ENCODE data around the gene ZBTB7C.

Gene ZBTB7C

GRCh38 chr18:48049757-48050156 lies 359.4 kb downstream of the ZBTB7C start:
- no peak for ATAC-seq

- ATAC-seq: no peak
These were observed 360.9 kb downstream of the ZBTB7C start for GRCh38 chr18:48048251-48048650.

DNA sequence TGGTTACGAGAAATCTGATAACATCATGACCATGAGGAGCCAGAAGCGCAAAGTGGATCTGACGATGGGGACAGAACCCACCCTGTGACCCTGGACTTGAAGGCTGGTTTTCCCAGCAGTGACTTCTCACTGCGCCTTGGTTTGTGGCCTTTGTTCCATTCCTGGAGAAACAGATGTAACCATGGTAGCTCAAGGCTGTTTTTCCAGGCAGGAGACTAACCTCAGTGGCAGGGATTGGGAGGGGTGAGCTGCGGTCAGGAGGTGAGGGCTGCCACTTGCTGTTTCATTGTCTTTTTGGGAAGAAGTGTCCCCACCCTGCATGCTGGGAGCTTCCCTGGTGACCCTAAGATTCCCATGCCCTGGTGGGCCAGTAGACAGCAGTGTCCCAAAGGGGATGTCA lies 362.3 kb downstream of the ZBTB7C start:
- no peak for ATAC-seq

DNA sequence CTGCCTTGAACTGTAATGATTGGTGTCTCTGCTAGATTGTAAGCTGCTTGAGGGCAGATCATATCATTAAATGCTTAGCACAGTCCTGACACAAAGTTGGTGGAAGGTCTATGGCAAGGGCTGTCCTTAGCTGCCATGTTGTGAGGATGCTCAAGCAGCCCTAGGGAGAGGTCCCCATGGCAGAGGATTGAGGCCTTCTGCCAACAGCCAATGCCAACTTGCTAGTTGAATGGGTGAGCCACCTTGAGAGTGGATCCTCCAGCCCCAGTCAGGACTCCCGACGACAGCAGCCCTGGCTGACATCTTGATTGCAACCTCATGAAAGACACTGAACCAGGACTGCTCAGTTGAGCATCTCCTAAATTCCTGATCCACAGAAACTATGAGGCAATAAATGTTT lies 363.4 kb downstream of the ZBTB7C start:
- no peak for ATAC-seq

DNA sequence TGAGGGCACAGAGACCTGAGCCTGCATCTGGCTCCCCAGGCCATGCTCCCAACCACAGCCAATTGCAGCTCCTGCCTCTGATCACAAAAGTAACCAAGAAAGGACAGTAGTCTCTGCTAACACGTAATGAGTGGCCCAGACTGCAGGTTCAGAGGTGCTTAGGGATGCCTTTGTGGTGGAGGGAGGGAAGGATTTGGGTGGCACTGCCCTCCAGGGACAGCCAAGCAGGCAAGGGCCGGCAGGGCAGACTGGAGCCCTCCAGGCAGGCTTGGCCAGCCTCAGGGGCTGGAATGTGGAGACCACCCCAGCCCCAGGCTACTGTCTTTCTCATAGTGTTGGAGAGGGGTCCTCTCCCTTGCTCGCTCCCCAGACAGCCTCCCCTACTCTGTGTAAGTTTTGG lies 364.2 kb downstream of the ZBTB7C start:
- ATAC-seq: no peak

DNA sequence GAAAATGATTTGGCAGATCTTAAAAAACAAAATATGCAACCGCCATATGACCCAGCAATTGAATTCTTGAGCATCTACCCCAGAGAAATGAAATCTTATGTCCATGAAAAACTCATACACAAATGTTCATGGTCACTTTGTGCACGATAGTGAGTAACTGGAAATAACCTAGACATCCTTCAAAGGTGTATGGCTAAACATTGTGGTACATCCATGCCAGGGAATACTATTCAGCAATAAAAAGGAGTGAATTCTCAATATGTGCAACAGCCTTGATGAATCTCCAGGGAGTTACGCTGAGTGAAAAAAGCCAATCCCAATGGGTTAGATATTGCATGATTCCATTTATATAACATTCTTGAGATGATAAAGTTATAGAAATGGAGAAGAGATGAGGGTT lies 366.0 kb downstream of the ZBTB7C start:
- ATAC-seq: no peak

DNA sequence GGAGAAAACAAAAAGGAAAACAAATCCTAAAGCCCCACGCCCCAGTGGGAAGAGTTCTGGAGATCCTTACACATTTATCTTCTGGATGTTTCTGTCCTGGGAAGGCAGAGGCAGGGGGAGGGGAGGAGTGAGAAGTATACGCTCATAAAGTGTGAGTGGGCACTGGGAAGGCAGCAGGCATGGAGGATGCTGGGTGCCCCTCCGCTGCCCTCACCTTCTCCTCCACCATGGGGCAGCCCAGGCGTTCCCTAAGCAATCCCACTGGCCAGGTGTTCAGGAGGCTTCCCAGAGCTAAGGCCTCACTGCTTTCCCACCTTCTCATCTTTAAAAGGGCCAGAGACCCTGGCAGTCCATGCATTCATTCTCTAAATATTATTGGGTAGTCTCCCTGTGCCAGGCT lies 366.8 kb downstream of the ZBTB7C start:
- no peak for ATAC-seq

DNA sequence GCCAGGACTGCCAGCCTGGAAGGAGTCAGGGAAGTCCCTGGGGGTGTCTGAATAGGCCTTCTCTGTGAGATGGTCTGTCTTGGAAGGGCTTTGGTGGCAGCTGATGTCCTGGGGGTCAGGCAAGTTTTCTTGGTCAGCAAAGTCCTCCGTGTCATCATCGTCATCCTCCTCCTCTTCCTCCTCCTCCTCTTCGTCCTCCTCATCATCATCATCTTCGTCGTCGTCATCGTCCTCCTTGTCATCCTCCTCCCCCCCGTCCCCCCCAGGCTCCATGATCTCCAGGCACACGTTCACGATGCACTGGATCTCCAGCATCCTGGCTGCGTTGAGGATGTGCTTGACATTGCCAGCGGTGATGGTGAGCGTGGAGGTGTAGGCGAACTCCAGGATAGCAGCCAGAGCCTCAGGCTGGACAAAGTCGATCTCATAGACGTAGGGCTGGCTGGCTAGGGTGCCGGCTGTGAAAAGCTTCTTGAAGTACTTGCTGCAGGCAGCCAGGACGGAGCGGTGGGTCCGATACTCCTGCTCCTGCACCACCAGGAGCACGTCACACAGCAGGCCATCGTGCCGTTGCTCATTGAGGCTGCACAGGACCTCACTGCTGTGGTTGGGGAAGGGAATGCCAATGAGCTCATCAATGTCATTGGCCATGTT lies 368.6 kb downstream of the ZBTB7C start:
- no peak for ATAC-seq

DNA sequence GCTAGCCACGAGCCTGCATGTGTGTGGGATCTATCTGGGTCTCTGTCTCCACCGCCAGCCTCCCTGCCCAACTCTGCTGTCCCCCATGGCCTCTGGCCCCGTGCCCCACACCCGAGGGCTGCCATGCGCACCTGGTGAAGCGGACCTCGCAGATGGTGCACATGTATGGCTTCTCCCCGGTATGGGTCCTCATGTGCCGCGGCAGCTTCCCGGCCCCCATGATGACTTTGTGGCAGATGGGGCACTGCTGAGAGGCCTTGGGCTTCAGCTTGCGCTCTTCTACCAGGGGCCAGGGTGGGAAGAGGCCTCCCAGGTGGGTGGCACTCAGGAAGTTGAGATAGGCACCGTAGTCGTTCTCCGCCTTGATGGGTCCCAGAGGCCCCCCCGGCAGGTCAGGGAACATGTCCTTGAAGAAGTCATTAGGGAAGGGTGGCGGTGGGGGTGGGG lies 369.4 kb downstream of the ZBTB7C start:
- ATAC-seq: no peak

- ATAC-seq: no peak
These were observed 370.5 kb downstream of the ZBTB7C start for GRCh38 chr18:48038636-48039035.

- no peak for ATAC-seq
These were observed 371.5 kb downstream of the ZBTB7C start for GRCh38 chr18:48037481-48038271.

- no peak for ATAC-seq
These were observed 372.4 kb downstream of the ZBTB7C start for GRCh38 chr18:48036641-48037421.

DNA sequence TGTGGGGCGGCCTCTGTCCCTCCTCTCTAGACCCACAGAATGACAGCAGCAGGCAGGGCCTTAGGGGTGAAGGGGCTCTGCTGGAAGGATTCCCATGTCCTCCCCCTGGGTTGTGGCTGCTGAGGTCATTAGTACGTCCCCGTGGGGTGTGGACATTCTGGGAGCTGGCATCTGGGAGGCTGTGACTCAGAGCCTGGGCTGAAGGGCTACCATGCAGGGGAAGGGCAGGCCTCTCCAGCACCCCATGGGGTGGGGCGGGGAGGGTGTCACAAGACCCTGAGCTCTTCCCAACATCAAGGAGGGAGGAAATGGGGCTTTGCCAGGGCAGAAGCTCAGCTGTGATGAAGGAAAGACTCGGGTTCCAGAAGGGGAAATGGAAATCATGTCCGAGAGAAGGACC lies 373.0 kb downstream of the ZBTB7C start:
- ATAC-seq: no peak

- no peak for ATAC-seq
These were observed 373.7 kb downstream of the ZBTB7C start for GRCh38 chr18:48035556-48035860.

DNA sequence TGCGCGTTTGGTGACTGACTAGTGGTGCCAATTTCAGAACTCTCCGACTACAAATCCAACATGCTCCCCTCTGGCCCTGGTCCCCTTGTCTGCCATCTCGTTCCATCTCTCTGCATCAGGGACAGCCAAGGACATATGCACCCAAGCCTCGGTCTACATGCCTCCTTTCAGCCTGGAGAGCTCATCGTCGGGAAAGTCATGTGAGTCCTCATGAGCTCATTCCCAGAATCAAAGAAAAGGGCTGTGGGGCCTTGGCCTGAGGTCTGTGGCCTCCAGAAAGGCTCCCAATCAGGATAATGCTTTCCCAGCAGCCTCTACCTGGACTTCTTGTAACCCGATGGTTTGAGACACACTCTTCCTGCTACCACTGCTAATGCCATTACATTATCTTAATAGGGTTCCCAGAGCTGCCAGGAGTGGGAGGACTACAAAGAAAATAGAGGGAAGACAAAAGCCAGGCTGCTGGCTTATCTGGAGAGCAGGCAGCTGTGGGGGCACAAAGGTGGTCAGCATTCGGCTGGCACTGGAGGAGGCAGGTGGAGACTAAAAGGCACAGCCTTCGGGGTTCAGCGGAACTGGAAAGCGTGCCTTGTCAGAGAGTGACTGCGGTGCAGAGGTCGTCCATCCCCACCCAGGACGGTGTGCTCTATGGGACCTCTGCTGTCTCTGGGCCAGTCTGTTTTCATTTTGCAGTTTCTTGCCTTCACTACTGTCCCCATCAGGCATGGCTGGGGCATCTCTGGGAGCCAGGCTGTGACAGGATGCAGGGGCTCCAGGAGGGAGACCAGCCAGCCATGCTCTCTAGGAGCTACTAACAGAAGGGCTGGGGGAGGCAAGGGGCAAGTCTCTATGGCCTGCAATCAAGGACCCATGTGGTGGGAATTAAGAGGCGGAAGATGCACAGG lies 374.3 kb downstream of the ZBTB7C start:
- no peak for ATAC-seq

GRCh38 chr18:48033790-48034650 lies 375.2 kb downstream of the ZBTB7C start:
- ATAC-seq: peak in 1 of 2 donors; percentile 17

GRCh38 chr18:48032876-48033789 lies 376.1 kb downstream of the ZBTB7C start:
- ATAC-seq: no peak

GRCh38 chr18:48031641-48032040 lies 377.5 kb downstream of the ZBTB7C start:
- no peak for ATAC-seq

- no peak for ATAC-seq
These were observed 378.3 kb downstream of the ZBTB7C start for GRCh38 chr18:48030616-48031480.

All from activated CD4-positive, CD25-positive, alpha-beta regulatory T cell treated with anti-CD3 and anti-CD28 coated beads, Interleukin-2, amount 50 U/mL, for 24 hours (primary cell).